KG1 (cell line): ENCODE results near the gene XKR8.

Experiments
- DNase-seq: peaks from one replicate; lab custom pipeline; 2025; lab: John Stamatoyannopoulos, UW

XKR8 gene

DNA sequence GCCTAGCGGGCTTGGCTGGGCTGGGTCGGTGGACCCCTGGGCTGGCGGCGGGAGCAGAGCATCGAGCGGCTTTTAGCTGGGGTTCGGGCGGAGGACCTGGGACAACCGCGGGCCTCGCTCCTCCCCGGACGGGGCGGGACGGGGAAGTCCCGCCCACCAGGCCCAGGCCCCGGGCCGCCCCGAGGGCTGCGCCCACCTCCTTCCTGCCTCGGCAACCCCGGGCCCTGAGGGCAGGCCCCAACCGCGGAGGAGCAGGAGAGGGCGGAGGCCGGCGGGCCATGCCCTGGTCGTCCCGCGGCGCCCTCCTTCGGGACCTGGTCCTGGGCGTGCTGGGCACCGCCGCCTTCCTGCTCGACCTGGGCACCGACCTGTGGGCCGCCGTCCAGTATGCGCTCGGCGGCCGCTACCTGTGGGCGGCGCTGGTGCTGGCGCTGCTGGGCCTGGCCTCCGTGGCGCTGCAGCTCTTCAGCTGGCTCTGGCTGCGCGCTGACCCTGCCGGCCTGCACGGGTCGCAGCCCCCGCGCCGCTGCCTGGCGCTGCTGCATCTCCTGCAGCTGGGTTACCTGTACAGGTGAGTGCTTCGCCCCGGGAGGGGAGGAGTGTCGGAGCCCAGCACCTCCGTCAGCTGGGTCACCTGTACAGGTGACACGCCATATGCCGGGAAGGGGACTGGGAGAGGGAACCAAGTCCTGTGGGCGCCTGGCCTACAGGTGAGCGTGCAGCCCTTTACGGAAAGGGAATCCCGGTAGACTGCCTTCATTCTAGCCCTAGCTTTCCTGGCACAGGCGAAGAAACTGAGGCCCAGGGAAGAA lies at the start of gene XKR8:
Gene XKR8, plus strand, starts transcription at position 182 of the 812 bp plus-strand sequence. Its CDS starts 97 bp downstream, at position 279.
- peak; percentile 71 for DNase-seq

DNA sequence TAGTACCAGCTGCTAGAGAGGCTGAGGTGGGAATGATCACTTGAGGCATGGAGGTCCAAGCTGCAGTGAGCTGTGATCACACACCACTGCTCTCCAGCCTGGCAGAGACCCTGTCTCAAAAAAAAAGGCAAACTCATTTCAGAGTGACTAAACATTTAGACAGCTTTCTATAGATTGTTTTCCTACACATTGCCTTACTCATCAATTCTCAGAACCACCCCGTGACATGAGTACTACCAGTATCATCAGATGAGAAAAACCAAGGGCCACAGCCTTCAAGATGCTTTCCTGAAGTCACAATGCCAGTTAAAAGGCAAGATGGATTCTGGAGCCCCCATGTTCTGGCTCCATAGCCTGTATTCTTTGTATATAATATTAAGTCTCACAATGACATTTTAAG lies 47.3 kb upstream of the XKR8 start:
- DNase-seq = no peak

GRCh38 chr1:27915082-27915575 lies 44.6 kb upstream of the XKR8 start:
- no peak for DNase-seq

GRCh38 chr1:27922272-27922671 lies 37.5 kb upstream of the XKR8 start:
- DNase-seq = no peak

DNA sequence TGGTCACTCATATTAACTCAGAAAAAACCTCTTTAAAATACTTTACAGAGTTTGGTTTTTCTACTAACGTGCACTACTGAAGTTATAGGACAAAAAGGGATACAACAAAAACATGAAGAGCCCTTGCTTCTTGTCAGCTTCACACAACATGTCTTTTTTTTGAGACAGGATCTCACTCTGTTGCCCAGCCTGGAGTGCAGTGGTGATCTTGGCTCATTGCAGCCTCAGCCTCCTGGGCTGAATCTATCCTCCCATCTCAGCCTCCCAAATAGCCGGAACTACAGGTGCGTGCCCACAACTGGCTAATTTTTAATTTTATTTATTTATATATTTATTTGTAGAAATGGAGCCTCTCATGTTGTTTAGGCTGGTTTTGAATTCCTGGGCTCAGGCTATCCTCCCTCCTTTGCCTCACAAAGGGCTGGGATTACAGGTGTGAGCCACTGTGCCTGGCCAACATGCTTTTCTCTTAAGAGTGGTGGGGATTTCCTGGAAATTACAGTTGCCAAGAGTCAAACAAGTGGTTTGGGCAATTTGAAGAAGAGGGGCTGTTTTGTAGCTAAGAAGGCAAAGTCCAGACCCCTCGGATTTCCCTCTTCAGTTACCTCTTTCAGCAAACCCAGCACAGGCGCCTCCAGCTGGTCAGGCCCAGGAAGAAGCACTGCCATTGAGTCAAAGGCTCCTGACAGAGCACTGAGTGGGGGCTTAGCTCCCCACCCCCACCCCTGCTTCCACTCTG lies 31.4 kb upstream of the XKR8 start:
- no peak for DNase-seq

DNA sequence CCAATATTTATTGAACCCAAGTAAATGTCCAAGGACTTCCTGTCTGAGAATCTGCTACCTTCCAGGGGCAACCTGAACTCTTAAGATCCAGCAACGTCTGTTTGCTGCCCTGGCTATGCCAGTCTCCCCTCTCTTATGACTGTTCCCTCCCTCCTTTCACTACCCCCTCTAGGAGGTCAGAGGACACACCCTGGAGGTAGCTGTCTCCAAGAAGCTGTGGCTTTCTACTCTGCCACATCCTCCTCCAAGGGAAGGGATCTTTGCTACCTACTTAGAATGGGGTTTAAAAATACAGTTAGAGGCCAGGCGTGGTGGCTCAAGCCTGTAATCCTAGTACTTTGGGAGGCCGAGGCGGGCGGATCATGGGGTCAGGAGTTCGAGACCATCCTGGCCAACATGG lies 28.6 kb upstream of the XKR8 start:
- no peak for DNase-seq

- peak; percentile 12 for DNase-seq
Measured at GRCh38 chr1:27931759-27932158, 28.0 kb upstream of the XKR8 start.

DNA sequence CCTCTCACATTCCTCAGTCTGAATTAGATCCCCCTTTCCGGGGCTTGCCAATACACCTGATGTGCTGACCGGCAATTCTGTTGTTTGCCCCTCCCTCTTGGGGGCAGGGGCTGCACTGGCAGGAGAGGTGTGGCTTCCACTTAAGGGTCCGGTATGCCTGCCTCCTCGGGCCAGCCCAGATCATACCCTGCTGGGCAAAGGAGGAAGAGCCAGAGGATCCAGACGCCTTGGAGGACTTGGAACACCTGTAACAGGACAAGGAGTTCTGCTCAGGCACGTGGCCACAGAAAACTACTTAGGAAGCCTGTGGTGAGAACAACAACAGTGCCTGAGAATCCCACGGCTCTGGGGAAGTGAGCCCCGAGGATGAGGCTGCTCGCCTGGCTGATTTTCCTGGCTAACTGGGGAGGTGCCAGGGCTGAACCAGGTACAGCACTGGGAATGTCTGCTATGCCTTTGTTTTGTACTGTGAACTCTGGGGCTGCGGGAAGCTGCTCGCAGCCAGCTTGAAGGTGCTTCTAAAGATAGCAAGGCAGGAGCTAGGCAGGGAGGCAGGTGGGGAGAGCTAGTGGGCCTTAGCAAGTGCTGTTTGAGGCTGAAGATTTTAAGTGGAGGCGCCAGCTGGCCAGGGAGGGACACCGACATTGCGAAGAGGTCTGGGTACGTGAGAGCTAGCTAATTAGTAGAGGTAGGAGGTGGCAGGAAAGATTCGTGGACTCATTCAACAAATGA lies 24.8 kb upstream of the XKR8 start, which contains the start of gene SMPDL3B:
Gene SMPDL3B, plus strand, starts transcription at position 183 of the 732 bp plus-strand sequence. Its CDS starts 184 bp downstream, at position 367.
- DNase-seq = peak; percentile 32

GRCh38 chr1:27935721-27936120 lies 24.1 kb upstream of the XKR8 start:
- no peak for DNase-seq

DNA sequence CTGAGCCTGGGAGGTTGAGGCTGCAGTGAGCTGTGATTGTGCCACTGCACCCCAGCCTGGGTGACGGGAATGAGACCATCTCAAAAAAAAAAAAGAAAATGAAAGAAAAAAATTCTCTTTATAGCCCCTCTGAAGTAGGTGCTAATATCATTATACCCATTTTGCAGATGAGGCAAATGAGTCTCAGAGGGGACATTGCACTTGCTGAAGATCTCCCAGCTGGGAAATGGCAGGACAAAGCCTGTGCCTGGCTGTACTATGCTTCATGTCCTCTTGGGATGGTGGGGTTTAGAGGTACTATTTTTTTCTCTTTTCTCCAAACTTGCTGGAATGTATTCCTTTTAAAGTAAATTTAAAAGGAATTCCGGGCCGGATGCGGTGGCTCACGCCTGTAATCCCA lies 23.4 kb upstream of the XKR8 start:
- DNase-seq = no peak

GRCh38 chr1:27937524-27937836 lies 22.3 kb upstream of the XKR8 start:
- DNase-seq = no peak

DNA sequence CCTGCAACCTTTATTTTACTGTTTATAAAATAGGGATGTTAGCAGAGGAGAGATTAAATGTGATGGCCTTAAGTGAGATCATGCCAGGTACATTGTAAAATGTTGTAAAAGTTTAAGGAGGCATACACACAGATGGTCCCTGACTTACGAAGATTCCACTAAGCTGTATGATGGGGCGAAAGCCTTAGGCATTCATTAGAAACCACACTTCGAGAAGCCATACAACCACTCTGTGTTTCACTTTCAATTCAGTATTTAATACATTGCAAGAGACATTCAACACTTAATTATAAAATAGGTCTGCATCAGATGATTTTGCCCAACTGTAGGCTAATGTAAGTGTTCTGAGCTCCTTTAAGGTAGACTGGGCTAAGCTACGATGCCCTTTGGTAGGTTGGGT lies 21.3 kb upstream of the XKR8 start:
- no peak for DNase-seq

- DNase-seq = peak; percentile 27
Measured at GRCh38 chr1:27940297-27940696, 19.5 kb upstream of the XKR8 start.

DNA sequence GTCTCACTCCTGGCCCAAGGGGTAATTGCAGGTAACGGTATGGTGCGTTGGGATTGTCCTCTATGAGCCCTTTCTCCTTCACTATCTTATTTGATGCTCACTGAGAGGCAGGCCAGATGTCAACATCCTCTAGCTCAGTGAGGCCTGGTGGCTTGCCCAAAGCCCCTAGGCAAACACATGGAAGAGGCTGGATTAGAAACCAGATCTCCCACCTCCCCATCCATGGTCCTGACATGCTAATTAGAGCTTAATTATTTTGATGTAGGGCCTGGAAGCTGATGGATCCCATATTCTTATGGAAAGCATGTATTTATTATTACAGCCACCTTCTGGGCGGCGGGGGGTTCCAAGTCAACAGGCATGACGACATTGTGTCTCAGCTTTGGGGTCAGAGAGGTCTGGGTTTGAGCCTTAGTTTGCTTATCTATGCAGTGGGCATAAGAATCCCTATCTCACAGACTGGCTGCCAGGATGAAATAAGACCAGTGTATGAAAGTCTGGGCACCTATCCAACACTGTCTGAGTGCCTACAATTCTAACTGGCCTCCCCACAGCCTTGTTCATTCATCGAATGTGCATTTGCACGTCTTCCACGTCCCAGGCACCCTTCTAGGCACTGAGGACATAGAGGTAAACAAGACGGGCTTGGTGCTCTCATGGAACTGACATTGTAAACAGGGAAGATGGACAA lies 18.8 kb upstream of the XKR8 start:
- no peak for DNase-seq

DNA sequence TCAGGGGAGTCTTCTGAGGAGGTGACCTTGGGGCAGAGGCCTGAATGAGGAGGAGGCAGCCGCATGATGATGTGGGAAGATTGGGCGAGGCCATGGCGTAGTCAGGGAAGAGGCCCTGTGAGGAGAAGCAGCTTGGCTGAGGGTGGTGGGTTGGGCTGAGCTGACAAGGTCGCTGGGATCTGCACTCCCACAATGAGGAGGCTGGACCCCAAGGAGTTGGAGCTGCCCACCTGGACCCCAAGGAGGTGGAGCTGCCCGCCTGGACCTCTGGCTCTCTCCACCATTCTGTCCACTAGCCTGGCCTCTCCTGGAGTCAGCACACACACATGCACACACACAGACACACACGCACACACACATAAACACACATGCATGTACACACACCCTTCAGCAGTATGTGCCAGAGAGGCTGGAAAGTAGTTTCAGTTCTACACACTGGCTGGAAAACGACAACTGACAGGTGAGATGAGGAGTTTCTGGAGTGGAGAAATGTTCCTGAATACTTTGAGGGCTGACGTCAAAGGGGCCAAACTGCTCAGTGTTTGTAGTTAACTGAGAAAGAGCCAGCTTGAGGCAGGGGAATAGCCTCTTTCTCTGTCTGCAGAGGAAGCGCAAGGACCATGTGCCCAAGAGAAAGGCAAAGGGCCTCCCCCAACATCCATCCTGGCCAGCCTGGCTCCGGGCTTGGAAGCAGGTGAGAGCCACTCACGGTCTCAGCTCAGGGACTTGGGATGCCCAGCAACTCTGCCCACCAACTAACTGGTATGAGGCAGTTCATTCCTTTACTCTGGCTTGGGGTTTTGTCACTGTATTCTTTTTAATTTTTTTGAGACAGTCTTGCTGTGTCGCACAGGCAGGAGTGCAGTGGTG lies 17.9 kb upstream of the XKR8 start:
- DNase-seq = no peak

GRCh38 chr1:27945020-27945419 lies 14.8 kb upstream of the XKR8 start:
- no peak for DNase-seq

DNA sequence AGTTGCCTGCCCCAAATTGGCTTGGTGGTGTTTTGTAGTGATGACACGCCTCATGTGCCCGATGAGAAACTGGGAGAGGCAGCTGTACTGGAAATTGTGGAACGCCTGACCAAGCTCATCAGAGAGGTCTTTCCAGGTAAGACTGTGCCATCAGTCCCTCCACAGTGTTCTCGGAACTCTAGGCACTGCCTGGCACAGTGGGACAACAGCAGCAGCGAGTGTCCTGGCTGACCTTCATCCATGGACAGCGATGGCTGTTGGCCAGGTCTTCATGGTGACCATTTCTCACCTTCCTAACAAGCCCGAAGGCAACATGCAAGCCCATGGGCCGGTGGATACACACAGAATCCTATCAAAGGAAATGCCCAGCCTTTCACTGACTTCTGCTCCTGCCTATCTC lies 10.7 kb upstream of the XKR8 start:
- DNase-seq = no peak

DNA sequence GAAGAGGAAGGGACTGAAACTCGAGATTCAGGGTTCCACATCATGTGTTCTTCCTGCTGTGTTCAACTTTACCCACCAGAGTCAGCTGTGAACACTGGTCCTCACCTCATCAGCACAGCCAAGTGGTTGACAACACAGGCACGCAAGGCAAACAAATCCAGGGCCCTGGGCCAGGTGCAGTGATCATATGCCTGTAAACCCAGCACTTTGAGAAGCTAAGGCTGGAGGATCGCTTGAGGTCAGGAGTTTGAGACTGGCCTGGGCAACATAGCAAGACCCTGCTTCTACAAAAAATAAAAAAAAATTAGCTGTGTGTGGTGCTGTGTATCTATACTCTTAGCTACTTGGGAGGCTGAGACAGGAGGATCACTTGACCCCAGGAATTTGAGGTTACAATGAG lies 8.4 kb upstream of the XKR8 start:
- DNase-seq = no peak

- no peak for DNase-seq
Measured at GRCh38 chr1:27952147-27952546, 7.6 kb upstream of the XKR8 start.

DNA sequence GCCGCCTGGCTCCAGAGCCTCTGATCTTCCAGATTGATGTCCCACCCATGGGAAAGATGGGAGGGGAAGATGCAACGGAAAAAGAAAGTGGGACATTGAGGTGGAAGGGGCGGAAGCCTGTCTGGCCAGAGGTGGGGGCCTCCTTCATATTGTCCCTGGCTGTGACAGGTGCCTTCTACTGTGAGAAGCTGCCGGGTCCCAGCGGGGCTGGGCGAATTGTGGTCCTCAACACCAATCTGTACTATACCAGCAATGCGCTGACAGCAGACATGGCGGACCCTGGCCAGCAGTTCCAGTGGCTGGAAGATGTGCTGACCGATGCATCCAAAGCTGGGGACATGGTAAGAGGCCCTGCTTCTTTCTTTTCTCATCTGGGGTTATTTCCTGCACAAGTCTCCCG lies 5.6 kb upstream of the XKR8 start:
- DNase-seq = no peak

DNA sequence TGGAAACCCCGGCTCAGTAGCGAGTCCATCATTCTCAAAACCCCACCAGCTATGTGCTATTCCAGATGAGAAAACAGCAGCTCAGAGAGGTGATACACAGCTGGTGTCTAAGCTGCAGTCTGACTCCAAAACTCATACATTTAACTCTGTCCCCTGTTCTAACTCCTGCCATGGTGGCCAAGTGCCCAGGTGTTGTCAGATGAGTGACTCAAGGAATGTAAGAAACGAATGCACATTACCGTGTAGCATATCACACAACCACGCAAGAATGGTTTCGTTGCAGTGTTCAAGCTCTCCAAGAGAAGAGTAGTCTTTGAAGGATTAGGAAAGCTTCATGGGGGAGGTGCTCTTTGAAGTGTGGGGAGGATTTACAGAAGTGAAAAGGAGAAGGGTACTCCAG lies 4.7 kb upstream of the XKR8 start:
- no peak for DNase-seq
